Right renal cortex interstitium (tissue), 3 donors: Measurements from ENCODE around the gene SERPINB6. TPM values are rescaled to one million over a fixed set of nuclear protein-coding genes. Genes with fewer than 3 reads are reported as not detected.
"Not testable (repeated sequence)": the region's sequence is repeated elsewhere in the genome, so short reads cannot be mapped to it uniquely, and the experiment has no call there.

Experiments
- DNase-seq, 3 donors: peaks; one replicate each; pipeline ENCODE4 v3.0.0-alpha.2; 2013; ENCODE audit warnings: low read depth in 3 of 3, low spot score in 2 of 3
- polyA plus RNA-seq, 3 donors: library from polyadenylated mRNA; unstranded; fragments of 120-200 nt; gene quantifications; one replicate each; pipeline ENCODE4 v1.2.1, GENCODE V29; 2013; ENCODE audit not compliant: insufficient read length in 3 of 3

Gene SERPINB6
- polyA plus RNA-seq, 3 donors: 86.0 to 94.6 (median 92.8) TPM

DNA sequence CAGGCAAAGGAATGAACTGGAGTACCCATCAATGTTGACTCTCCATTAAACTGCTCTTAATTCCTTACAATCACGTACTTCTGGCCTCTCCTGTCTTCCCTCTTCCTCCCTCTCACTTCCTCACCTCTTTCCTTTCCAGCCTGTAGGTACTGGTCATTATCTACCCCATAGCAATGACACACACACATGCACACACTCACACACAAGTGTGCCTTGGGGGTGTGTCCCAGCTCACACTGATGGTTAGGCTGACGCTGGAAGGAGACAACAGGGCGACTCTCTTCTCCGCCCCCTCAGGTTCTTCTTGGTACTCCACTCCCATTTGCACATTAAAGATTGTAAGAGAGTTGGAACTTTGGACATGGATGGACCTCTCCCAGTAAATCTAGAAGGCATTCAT is 54.3 kb downstream of the SERPINB6 start:
- DNase-seq: no peak

DNA sequence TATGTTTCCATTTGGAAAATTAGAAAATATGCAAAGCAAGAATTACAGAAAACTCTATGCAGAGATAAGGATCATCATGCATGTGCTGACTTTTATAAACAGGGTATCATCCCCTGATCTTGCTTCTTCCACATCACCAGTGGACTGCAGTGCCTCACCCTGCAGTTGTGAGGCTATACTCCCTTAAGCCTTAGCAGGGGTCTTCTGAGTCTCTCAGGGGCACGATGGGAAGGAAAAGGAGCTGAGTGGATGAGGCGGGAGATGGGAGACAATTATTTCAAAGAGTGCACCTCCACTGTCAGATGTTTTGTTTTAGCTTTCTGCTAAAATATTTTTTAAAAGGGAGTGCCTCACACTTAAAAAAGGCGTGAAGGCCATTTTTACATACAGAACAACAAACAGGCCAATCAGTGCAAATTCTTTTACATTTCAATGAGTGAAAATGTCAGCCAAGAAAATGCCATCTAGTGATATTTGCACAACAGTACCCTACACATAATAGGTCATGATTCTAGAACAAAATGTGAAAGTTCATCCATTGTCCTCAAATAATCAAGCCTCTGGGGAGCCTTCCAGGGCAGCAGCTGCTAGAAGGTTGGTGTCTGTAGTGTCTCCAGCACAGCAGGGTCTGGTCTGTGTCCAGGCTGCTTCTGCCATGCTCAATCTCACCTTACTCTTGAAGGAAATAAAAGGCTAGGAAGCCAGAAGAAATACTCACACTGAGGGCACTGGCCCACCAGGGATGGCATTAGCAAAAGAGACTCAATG is 55.0 kb downstream of the SERPINB6 start:
- DNase-seq: no peak

DNA sequence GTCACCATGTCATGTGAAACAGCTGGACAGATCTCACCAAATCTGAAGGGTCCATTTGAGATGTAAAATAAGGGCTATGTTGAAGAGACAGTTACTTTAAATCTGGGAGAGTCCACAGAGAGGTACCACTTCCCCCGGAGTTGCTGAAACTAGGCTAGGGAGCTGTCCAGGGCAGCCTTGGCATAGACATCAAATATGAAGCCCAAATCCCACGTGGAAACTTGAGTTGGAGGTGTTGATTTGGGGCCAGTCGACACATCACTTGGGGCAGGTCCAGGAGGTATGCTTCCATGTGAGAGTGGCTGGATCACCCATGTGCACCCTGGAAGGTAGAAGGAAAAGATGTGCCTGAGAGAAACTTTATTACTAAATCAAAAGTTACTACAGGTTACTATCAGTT is 56.2 kb downstream of the SERPINB6 start:
- DNase-seq: no peak

DNA sequence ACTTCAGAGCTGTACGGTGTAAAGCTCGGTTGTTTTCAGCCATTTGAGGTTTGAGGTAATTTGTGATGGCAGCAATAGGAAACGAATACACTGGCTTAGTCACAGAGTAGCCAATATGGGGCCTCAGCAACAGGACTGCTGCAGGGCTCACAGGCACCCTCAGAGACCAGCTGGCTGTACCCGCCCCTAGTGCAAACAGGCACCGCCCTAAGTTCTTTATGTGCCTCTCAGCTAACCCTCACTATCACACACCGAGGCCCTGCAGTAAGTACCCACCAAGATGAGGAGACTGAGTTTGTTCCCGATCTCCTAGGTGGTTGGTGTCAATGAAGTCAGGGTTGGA is 57.1 kb downstream of the SERPINB6 start:
- no peak for DNase-seq

DNA sequence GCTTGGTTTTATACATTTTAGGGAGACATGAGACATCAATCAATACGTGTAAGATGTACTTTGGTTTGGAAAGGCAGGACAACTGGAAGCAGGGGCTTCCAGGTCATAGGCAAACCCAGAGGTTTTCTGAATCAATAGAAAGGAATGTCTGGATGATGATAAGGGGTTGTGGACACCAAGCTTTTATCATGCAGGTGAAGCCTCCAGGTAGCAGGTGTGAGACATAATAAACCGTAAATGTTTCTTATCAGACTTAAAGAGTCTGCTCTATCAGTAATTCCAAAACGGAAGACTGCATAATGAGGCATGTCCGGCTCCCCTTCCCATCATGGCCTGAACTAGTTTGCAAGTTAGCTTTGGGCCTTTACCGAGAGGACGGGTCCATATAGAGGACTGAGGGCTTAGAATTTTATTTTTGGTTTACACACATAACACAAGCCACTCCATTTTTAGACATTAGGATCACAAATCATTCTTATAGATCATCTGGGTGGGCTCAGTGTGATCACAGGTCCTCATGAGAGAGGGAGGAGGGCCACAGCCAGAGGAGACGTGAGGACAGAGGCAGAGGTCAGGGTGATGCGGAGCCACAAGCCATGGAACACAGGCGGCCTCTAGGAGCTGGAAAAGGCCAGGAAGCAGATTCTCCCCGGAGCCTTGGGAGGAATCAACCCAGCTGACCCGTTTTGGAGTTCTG is 57.6 kb downstream of the SERPINB6 start:
- DNase-seq: no peak

DNA sequence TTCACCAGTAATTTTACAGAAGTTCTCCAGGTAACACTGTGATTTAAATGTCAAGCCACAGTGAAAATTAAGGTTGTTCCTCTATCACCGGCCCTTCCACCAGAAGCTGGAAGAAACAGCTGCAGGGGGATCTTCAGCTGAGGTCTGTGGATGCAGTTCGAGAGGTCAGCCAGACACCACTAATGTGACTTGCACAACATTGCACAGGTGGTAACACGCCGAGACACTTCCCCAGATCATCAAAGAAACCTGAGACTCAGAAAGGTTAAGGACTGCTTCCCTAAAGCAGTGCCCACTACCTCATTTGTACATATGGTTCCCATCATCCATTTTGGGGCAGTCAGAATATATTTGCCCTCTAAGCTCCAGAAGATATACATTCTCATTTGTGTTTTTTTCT is 60.2 kb downstream of the SERPINB6 start:
- DNase-seq: no peak

DNA sequence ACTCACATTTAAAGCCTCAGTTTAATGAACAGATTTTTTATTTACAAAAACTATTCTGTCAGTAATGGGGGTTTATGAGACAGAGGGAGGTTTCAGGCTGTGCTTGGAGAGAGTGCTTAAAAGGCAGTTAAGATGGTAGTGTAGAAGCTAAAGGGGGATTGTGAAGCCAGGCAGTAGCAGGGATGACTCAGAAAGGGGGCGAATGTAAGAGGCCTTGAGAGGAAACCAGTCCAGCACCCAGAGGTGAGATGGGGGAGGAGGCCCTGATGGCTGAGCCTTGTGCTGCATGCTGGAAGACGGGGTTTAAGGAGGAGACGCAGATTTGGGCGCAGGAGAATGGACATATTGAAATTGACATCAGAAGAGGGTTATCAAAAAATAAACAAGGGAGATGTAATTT is 61.6 kb downstream of the SERPINB6 start:
- no peak for DNase-seq

DNA sequence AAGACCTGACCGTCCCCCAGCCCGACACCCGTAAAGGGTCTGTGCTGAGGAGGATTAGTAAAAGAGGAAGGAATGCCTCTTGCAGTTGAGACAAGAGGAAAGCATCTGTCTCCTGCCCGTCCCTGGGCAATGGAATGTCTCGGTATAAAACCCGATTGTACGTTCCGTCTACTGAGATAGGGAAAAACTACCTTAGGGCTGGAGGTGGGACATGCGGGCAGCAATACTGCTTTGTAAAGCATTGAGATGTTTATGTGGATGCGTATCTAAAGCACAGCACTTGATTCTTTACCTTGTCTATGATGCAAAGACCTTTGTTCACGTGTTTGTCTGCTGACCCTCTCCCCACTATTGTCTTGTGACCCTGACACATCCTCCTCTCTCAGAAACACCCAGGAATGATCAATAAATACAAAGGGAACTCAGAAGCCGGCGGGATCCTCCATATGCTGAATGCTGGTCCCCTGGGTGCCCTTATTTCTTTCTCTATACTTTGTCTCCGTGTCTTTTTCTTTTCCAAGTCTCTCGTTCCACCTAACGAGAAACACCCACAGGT is 62.2 kb downstream of the SERPINB6 start:
- not testable (repeated sequence) for DNase-seq

DNA sequence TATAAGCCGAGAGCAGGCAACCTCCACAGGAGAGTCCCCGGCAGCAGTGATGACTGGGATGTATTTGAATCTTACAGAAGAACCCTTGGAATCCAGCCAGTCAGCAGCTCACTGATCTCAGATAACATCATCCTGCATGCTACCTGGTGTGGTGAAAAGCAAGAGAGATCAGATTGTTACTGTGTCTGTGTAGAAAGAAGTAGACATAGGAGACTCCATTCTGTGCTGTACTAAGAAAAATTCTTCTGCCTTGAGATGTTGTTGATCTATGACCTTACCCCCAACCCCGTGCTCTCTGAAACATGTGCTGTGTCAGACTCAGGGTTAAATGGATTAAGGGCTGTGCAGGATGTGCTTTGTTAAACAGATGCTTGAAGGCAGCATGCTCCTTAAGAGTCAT is 62.9 kb downstream of the SERPINB6 start:
- not testable (repeated sequence) for DNase-seq

DNA sequence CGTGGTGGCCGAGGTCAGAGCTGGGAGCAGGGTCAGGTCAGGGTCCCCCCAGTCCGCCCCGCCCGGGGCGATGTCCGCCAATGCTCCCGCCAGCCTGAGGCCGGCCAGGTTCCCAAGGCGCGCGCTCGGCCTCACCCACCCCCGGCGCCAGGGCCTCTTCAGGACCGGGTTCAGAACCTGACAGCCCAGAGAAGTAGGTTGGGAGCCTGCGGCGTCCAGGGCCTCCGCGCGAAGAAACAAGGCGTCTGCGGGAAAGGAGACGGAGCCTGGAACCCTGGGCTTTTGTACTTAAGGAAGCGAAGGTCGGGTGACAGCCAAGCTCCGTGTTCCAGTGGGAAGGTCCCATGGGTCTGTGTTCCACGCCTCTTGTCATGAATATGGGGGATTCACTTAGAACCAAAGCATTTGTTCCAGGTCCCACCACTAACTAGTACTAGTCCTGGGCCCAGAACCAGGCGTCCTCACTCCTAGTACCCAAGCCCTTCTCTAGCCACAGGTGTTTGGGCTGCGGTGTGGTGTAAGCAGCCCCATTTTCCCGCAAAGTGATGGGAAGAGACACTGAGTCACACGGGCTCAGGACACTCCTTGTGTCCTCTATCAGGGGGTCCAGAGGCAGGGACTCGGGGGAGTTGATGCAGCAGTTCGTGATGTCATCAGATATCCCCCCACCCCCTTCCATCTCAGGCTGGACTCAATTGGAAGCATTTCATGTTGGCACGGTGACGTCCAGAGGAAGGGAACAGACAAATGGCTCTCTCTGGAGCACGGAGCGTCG is 67.8 kb downstream of the SERPINB6 start:
- not testable (repeated sequence) for DNase-seq

DNA sequence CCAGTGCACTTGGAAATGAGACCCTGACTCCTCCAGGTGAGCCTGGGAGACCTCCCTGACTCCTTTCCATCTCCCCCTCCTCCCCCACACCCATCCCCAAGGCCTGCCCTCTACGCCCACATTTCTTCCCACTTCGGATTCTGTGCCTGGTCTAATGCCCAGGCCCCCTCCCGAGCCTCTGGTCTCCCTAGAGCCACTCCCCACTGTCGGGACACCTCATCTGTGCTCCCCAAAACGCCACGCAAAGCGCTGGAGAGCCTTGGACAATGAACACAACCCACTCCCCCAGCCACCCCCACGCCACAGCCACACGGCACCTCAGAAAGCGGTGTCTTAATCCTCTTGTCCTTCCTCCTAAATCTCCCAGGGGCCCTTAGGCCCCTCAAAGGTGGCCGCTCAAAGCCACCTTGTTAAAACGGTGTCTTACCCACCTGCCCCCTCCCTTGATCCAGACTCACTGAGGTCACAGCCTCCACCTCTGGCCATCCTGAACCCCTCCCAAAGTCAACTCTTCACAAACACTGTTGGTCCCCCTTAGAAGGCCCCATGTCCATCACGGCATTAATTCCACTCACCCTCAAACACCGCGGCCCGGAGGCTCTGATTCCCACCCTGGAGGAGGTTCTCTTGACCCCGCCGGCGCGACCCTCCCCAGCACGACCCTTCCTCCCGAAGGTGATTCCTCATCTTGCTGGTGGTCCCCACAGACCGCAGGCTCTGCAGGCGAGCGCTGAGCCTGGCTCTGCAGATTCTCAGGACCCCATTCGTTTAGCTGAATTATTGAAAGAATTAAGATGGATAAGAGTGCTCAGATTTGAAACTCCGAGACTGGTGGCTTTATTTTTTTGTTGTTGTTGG is 69.5 kb downstream of the SERPINB6 start:
- not testable (repeated sequence) for DNase-seq

DNA sequence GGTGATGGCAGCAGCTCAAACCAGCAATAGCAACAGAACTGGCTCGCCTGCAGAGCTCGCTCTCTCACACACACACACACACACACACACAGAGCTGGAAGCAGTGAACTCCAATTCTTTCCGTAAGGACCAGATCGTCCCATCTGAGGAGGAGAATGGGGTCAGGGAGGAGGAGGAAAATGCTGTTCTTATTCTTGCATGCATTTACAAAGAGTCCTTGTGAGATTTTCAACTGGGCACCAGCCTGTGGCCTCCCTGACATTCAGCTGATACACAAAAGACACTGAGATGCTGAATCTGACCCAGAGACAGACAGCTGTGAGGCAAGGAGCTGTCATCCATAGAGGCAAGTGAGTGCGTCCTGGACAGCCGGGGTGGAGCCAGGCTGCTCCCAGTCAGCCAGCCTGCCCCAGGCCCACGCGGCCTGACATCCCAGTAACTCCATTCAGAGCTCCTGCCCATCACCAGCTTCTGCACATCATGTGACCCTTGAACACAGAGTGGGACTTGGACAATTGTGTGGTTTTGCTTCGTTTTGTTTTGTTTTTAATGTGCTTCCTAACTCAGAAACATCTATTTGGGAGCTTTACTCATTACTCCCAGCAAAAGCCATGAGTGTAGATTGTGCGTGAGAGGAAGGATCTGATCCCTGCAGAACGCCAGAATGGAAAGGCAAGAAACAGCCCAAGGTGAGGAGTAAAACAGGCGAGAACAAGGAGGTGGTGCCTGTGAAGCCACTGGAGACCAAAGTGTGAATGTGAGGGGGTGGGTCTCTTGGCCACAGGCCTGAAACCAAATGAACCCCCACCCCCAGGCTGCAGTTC is 70.3 kb downstream of the SERPINB6 start:
- no peak for DNase-seq

DNA sequence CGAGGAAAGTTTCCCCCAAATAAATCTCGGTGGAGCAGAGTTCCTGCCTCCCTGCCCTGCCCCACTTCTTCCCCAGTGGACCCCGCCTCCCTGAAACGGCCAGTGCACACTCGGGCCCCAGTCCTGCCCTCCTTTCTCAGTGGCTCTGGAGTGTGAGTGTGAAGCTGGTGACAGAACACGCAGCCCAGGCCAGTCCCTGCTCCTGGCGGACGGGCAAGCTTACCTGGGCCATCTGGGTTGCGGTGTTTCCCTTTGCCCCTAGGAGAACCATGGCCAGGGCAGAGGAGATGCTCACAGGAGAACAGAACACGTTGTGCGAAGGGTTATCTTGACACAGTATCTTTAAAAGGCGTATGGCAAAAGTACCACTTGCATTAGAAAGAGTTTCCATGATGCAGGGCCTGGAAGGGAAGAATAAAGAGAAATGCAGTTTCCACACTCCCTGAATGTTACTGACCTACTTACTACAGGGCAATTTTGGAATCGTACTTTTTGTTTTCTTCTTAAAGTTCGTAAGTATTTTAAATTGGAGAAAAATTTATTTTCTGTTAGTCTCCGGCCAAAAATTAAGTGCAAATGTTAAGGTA is 71.1 kb downstream of the SERPINB6 start:
- no peak for DNase-seq

DNA sequence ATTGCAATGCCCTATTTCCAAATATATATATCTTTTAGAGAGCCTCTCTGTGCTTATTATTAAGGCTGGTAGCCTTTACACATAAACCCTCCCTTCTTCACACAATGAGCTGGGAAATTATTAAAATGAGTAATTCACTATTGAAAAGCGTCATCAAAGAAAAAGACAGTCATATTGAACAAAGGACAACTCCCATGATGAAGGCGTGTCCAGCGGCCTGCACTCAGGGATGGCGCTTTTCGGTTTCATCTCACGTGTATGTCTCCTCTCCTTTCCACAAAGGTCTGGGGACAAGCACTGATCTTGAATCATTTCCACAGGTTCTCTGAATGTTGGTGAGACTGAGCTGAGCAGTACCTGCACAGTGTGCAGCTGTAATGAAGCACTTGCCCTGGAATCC is 71.8 kb downstream of the SERPINB6 start:
- no peak for DNase-seq

Other genes starting within 250 kb of the SERPINB6 start
- gene MYLK4, start 220.6 kb downstream of the SERPINB6 start, polyA plus RNA-seq: 1 to 10 TPM in 2 of 3 donors, under 1 TPM in 1; 0.96 to 1.7 (median 1.3) TPM
- 10 to 100 TPM; 58.6 to 64.8 (median 59.0) TPM for gene WRNIP1, start 206.2 kb downstream of the SERPINB6 start, polyA plus RNA-seq
- 10 to 100 TPM; 19.5 to 21.8 (median 21.4) TPM for gene SERPINB1, start 129.7 kb downstream of the SERPINB6 start, polyA plus RNA-seq
- 10 to 100 TPM; 13.1 to 14.0 (median 13.9) TPM for gene SERPINB9, start 68.3 kb downstream of the SERPINB6 start, polyA plus RNA-seq
- gene NQO2, start 28.3 kb upstream of the SERPINB6 start, polyA plus RNA-seq: 10 to 100 TPM; 57.3 to 64.4 (median 57.6) TPM
- gene RIPK1, start 96.9 kb upstream of the SERPINB6 start, polyA plus RNA-seq: 10 to 100 TPM; 24.5 to 27.9 (median 25.2) TPM
- gene BPHL, start 147.1 kb upstream of the SERPINB6 start, polyA plus RNA-seq: 10 to 100 TPM; 58.2 to 80.7 (median 68.8) TPM
- 10 to 100 TPM; 50.6 to 59.9 (median 57.7) TPM for gene TUBB2A, start 186.0 kb upstream of the SERPINB6 start, polyA plus RNA-seq